Fibroblast of lung (primary cell): ENCODE data around the gene VAPB.

Source experiments
- EZH2 ChIP-seq: IDR thresholded peaks from 2 replicates; pipeline ENCODE4 v1.5.1; 2012; ENCODE audit warnings: low read length, control low read depth, mild to moderate bottlenecking; ENCODE audit errors: missing control alignments
- TF ChIP-seq, protein P1 (sequence below), 2 donors: IDR thresholded peaks in 1 of 2; conservative IDR thresholded peaks in 1 of 2; 1 replicate in 1 of 2; 2 replicates in 1 of 2; pipeline ENCODE4 v1.5.1; 2011 to 2012; ENCODE audit warnings: low read length in 2 of 2, control low read depth in 1 of 2, inconsistent platforms in 1 of 2, low read depth in 1 of 2, mild to moderate bottlenecking in 1 of 2

GRCh38 chr20:58361481-58362205 is 27.4 kb upstream of the VAPB start:
- no peak for TF ChIP-seq EZH2
- TF ChIP-seq, protein P1, sequence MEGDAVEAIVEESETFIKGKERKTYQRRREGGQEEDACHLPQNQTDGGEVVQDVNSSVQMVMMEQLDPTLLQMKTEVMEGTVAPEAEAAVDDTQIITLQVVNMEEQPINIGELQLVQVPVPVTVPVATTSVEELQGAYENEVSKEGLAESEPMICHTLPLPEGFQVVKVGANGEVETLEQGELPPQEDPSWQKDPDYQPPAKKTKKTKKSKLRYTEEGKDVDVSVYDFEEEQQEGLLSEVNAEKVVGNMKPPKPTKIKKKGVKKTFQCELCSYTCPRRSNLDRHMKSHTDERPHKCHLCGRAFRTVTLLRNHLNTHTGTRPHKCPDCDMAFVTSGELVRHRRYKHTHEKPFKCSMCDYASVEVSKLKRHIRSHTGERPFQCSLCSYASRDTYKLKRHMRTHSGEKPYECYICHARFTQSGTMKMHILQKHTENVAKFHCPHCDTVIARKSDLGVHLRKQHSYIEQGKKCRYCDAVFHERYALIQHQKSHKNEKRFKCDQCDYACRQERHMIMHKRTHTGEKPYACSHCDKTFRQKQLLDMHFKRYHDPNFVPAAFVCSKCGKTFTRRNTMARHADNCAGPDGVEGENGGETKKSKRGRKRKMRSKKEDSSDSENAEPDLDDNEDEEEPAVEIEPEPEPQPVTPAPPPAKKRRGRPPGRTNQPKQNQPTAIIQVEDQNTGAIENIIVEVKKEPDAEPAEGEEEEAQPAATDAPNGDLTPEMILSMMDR (conservative IDR thresholded peaks at IDR 0.05 in 1 of 2, IDR thresholded peaks at IDR 0.05 in 1 of 2; ENCODE audit: low read depth in 1 of 2, low read length in 2 of 2), result no peak
